ENCODE measurements around the gene GALNT1.

- no peak for TF ChIP-seq CTCF (IDR thresholded peaks at IDR 0.05; ENCODE audit: low read depth, low read length)
- TF ChIP-seq POLR2A (IDR thresholded peaks at IDR 0.05; ENCODE audit: extremely low read depth, insufficient read length), result no peak
- TF ChIP-seq MYC (IDR thresholded peaks at IDR 0.05; ENCODE audit: low read depth, low read length), result no peak
- TF ChIP-seq, protein P1, sequence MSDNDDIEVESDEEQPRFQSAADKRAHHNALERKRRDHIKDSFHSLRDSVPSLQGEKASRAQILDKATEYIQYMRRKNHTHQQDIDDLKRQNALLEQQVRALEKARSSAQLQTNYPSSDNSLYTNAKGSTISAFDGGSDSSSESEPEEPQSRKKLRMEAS (IDR thresholded peaks at IDR 0.05; ENCODE audit: low read depth, low read length), result no peak
These were observed 29.2 kb downstream of the GALNT1 start for GRCh38 chr18:35610724-35611123.
